ENCODE data around the gene ATP1A4.
"Not testable (repeated sequence)": the region's sequence is repeated elsewhere in the genome, so short reads cannot be mapped to it uniquely, and the experiment has no call there.

Gene ATP1A4

DNA sequence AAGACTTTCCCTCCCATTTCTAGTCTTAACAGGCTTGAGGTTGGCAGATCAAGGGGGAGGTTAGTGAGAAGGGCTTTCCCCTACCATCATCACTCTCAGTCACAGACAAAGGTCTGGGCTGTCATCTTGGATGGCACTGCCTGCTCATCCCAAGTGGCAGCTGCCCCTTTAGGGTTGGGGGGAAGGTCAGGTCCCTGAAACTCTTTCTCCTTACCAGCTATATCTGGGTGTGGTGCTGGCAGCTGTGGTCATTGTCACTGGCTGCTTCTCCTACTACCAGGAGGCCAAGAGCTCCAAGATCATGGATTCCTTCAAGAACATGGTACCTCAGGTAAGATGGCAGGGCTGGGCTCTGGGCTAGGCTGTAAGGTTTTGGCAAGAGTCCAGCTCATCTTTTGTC lies 27.7 kb upstream of the ATP1A4 start:
- DNase-seq: no peak

DNA sequence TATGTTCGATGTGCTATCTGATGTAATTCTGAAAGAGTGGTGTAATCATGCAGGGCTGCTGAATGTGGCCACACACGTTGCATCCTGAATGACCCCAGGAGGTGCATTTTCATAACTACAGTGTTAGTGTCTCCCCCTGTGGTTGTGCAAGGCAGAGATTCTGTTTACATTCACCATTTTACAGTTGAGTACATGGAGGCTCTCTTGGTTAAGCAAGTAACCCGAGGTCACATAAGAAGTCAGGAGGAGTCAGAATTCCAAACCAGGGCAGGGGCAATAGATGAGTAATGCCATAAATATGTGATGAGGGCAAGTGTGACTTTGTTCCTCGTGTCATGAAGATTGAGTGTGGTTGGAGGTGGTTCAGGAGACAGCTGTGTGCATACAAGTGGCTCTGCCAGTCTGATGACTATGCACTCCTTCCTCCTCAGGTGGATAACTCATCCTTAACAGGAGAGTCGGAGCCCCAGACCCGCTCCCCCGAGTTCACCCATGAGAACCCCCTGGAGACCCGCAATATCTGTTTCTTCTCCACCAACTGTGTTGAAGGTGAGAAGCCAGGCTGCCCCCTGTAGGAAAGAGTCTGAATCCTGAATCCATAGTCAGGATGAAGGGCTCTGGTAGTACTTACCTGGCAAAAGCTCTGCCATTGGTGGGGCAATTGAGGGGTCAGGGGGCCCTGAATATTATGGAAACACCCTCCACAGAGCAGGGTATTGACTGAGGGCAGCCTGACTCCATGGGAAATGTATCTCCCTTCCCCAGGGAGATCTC lies 26.5 kb upstream of the ATP1A4 start:
- DNase-seq: no peak

DNA sequence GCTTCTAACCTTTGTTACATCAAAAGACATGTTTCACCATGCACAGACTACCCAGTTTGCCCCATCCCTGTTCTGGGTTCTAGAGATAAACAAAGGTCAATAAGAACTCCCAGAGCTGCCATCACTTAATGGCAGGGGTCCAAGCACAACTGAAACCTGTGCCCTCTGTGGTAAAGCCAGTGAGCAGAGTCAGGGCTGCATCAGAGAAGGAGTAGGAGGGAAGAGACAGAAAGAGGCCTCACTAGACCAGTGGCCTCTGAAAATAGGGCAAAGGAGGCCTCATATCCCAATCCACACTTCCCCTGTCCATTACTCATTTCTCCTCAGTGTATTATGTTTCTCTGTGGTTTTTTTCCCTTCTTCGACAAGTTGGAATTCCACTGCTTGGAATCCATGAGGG lies 25.7 kb upstream of the ATP1A4 start:
- no peak for DNase-seq

DNA sequence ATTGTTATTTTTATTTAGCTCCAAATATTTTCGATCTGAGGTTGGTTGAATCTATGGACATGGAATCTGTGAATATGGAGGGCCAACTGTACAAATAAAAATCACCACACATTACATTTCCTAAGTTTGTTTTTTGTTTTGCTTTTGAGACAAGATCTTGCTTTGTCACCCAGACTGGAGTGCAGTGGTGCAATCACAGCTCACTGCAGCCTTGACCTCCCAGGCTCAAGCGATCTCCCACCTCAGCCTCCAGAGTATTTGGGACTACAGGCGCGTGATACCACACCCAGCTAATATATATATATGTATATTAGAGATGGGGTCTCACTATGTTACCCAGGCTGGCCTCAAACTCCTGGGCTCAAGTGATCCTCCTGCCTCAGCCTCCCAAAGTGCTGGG lies 25.1 kb upstream of the ATP1A4 start:
- not testable (repeated sequence) for DNase-seq

DNA sequence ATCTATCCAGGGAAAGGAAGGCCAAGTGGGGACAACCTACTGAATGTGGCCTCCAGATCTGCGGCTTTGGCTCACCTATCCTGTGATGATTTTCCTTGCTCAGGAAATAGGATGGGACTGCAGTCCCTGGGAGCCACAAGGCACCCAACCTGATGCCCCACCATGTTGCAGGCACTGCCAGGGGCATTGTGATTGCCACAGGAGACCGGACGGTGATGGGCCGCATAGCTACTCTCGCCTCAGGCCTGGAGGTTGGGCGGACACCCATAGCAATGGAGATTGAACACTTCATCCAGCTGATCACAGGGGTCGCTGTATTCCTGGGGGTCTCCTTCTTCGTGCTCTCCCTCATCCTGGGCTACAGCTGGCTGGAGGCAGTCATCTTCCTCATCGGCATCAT lies 24.0 kb upstream of the ATP1A4 start:
- DNase-seq: no peak

DNA sequence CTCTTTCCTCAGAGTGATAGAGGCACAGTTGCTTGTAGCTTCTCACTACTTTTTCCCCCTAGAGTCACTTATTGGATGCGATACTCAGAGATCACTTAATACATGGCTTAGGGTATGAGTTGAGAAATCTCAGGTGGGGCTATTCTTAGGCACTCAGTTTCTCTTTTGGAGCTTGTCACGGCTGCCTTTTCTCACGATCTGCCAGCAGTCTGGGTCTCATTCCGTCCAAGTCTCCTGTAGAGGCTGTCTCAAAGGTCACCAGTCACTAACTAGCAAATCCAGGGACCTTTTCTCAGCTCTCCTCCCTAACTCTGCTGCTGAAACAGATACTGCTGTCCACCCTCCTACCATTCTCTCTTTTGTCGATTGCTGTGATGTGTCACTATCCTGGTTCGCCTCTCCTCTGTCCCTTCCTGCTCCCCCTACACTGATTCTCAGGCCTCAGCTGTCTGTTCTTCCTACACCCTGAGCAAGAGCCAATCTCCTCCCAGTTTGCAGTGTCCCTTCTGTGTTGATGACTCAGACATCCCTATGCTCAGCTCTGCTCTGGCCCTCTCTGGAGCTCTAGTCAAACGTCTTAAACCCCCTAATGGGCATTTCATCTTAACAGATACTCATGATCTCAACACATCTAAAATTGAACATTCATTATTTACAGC lies 23.4 kb upstream of the ATP1A4 start:
- DNase-seq: no peak

DNA sequence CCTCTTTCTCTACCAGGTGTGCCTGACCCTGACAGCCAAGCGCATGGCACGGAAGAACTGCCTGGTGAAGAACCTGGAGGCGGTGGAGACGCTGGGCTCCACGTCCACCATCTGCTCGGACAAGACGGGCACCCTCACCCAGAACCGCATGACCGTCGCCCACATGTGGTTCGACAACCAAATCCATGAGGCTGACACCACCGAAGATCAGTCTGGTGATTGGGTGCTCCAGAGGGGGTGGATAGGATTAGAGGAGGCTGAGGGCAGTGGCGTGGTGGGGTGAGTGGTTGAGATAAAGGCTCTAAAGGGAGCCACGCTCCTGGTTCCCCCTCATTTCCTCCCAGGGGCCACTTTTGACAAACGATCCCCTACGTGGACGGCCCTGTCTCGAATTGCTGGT lies 22.8 kb upstream of the ATP1A4 start:
- no peak for DNase-seq

DNA sequence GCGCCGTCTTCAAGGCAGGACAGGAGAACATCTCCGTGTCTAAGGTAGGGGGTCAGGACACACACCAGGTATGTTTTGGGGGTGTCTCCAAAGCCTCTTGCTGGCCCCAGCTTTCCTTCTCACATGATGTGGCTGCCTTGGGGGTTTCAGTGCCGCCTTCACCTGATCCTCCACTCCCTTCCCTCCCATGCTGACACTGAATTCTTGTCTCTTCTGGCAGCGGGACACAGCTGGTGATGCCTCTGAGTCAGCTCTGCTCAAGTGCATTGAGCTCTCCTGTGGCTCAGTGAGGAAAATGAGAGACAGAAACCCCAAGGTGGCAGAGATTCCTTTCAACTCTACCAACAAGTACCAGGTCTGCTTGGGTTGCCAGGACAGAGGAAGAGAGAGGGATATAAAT lies 22.4 kb upstream of the ATP1A4 start:
- DNase-seq: no peak

DNA sequence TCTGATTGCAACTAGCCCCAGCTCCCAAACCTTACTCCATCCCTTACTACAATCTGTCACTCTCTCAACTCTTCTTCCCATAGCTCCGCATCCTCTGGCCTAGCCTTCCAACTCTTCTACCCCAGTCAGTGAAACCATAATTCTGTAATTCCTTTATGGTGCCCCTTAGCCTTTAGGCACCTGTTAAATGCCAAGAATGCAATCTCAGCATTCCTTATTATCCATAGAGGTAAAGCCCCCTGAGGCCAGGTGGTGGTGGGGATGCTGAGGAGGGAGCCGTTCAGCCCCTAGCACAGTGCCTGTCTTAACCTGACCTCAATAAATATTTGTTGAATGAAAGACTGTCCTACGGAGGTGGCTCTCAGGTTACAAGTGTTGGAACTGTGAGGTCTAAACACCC lies 21.8 kb upstream of the ATP1A4 start:
- DNase-seq: no peak

DNA sequence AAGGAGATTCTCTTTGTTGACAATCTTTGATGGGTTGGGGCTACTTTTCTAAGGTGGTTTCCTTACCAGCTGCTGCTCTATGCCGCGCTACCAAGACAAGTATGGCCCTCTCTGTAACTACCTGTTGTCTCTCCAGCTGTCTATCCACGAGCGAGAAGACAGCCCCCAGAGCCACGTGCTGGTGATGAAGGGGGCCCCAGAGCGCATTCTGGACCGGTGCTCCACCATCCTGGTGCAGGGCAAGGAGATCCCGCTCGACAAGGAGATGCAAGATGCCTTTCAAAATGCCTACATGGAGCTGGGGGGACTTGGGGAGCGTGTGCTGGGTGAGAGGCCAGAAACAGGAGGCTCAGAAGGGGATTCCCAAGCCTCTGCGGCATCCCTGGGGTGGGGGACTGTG lies 21.4 kb upstream of the ATP1A4 start:
- DNase-seq: no peak

DNA sequence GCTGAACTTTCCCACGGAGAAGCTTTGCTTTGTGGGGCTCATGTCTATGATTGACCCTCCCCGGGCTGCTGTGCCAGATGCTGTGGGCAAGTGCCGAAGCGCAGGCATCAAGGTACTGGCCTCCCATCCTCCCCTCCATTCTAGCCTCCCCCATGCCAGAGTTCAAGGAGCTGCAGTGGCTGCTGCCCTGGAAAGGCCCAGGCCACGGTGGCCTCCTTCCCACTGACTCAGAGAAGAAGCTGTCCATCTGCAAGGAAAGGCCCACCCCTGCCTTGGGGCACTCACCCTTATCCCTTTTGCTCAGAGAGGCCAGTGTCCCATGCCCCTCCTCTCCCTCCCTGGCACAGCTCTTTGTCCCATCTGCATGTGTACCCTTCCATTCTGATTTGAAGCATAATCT lies 20.9 kb upstream of the ATP1A4 start:
- no peak for DNase-seq

DNA sequence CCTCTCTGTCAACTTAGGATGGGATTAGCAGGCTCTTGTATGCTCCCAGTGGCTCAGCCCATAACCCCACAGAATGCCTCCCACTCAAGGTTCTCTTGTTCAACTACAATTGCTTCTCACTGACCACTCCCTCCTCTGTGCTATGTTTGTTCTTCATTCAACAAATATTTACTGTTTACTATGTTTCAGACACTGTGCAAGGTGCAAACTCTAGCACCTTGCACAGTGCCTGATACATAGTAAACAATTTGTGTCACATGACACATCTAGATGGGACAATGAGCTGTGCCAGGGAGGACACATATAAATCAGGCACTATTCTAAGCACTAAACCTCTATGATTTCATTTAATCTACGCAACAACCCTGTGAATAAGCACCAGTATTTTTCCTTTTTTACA lies 20.5 kb upstream of the ATP1A4 start:
- no peak for DNase-seq

DNA sequence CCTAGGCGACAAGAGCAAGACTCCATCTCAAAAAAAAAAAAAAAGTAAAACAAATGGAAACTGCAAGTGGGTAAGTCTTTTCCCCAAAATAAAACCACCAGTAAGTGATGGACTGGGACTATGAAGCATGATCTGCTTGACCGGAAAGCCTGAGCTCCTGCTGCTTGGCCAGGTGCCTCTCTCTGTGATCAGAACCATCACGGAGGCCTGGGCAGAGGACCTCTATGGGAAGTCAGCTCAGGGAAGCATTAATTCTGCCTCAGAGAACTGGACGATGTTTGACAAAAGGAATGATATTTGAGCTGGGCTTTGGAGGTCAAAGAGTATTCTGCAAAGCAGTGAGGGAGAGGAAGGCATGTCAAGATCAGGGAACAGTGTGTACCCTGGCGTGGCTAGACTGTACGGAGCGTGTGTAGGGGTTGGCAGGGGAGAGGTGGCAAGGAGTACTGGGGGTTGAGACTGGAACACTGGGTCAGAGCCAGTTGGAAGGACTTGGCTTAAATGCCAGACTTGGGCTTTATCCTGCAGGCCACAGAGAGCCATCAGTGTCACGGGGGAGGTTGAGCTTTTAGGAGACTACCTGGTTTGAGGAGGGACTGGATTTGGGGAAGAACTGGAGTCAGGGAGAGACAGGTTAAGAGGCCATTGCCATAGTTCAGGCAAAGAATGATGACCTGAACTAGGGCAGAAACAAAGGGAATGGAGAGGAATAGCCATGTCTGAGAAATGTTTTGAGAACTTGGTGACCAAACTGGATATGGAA lies 19.4 kb upstream of the ATP1A4 start:
- DNase-seq: no peak

DNA sequence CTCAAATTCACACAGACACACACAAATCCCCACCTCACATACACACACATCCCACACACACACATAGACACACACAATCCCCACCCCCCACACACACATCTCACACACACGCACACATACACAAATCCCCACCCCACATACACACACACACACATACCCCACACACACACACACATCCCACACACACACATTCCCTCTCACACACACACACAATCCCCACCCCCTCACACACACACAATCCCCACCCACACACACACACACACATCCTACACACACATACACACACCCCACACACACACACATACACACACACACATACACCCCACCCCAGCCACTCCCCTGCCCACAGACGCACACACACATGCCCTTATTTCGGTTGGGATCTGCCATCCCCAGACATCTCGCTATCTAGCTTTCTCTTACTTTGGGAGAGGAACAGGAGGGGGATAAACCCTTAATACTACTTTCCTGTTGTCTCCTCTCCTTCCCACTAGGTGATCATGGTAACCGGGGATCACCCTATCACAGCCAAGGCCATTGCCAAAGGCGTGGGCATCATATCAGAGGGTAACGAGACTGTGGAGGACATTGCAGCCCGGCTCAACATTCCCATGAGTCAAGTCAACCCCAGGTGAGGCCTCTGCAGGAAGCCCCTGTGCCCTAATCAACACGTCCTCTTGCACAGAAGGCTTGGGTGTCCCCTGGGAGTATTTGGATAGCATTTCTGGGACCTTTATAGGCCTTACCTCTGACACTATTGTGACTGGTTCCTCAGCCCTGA lies 17.2 kb upstream of the ATP1A4 start:
- DNase-seq: no peak

DNA sequence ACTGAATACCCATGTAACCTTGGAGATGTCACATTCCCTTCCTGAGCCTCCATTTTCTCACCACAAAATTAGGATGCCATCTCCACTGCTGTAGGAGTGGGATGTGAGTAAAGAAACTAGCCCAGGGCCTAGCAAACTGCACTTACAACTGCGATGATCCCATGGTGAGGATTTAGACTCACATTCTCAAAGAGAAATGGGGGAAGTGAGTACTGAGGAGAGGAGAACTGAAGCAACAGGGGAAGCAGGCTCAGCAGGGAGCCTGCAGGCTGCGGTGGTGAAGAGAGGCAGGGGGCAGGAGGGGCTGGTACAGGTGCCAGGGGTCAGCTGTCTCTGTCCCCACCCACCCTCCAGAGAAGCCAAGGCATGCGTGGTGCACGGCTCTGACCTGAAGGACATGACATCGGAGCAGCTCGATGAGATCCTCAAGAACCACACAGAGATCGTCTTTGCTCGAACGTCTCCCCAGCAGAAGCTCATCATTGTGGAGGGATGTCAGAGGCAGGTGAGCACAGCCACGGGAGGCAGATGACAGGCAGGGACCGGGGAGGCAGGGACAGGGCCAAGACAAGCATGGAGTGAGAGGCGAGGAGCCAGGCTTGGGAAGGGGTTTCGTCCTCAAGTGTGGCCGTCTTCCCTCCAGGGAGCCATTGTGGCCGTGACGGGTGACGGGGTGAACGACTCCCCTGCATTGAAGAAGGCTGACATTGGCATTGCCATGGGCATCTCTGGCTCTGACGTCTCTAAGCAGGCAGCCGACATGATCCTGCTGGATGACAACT lies 16.4 kb upstream of the ATP1A4 start:
- no peak for DNase-seq

DNA sequence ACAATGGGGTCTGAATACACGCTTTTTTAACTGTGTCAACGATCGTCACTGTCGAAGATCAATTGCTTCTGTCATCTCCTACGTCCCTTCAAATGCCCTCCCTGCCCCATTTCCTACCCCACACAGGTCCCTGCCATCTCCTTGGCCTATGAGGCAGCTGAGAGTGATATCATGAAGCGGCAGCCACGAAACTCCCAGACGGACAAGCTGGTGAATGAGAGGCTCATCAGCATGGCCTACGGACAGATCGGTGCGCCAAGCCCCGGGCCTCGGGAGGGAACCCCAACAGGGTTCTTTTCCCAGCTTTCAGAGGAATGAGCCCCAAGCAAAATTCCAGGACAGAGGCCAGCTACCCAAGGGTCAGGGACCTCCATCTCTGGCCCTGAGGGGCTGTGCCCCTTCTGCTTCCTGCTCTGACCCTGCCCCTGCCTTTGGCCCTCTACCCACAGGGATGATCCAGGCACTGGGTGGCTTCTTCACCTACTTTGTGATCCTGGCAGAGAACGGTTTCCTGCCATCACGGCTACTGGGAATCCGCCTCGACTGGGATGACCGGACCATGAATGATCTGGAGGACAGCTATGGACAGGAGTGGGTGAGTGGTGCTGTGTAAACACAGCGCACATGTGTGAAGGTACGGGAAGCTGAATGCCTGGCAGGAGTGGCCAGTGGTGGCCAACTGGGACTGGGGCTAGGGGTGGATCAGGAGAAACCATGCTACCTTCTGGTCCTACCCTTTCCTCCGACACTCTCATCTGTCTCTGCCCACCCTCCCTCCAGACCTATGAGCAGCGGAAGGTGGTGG lies 15.1 kb upstream of the ATP1A4 start:
- DNase-seq: no peak

DNA sequence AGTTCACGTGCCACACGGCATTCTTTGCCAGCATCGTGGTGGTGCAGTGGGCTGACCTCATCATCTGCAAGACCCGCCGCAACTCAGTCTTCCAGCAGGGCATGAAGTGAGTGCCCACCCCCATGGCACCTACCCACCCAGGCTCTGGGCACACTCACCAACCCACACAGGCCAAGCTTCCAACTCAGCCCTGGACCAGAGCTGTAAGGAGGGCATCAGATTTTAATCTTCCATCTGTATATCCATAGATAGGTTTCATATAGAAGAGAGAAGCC lies 14.5 kb upstream of the ATP1A4 start:
- DNase-seq: no peak

DNA sequence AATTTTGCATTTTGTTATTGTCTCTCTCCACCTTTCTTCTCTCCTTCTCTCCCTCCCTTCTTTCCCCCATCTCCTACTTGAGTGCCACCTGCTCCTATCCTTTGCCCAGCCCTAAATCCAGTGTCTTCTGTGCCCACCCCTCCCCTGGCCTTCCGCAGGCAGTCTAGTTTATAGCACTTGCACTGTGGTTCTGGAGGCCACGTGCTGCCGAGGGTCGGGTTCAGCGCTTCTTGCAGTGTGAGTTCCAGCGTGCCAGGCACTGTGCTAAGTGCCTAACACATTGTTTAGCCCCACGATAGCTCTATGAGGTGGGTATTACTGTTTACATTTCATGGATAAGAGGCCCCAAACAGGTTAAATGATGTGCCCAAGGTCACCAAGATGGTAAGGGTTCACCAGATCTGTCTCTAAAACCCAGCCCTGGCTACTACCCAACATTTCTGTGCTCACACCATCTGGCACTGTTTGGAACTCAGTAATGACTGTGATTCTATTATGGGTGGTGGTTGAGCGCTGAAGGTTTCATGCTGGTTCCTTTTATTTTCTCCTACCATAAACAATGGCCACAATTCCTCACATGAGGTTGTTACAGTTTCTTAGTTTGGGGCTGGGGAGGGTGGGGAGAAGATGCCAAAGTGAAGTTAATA lies 14.1 kb upstream of the ATP1A4 start:
- no peak for DNase-seq

DNA sequence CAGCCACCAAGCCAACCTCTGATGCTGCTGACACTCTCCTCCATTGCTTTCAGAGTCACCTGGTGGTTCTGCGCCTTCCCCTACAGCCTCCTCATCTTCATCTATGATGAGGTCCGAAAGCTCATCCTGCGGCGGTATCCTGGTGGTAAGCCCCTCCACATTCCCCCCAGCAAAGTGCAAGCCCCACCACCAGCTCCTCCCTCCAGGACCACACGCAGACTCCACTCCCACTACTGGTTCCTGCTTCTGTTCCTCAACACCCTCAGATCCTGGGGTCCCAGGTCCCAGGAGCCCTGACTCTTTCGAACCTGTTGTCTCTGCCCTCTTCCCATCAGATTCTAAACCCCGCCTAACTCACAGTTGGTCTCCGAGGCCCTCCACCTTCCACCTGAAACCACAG lies 11.6 kb upstream of the ATP1A4 start:
- DNase-seq: no peak

DNA sequence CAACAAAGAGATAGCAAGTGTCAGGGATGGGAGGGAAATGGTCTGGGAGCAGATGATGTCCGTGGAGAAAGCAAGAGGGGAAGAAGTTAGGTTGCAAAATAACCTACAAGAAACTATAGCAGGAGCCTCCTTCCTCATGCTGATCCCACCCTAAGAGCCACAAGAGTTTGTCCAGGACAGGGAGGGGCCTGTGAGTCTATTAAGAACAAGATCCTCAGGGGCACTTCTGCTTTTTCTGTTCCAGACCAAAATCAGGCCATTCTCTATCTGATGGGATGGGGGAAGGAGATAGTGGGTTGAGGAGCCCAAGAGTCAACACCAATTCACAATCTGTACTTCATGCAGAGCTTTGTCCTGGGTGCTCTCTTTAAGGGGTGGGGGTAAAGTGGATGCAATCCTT lies 7.7 kb upstream of the ATP1A4 start:
- no peak for DNase-seq

DNA sequence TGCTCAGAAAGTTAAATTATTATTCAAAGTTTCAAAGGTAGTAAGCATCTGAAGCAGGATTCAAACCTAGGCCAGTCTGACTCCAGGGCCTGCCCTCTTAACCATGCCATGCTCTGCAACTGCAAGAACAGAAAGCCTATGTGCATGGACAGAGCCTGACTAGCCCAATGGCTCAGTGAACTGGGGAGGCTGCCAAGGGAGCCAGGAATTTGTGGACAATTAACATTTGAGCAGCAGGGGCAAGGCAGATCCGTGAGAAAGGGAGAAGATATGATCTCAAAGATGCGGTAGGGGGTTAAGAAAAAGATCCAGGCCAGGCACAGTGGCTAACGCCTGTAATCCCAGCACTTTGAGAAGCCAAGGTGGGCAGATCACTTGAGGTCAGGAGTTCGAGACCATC lies 6.5 kb upstream of the ATP1A4 start:
- DNase-seq: no peak
